ENCODE data around the gene ZNF394. TPM values are rescaled to one million over a fixed set of nuclear protein-coding genes. Genes with fewer than 3 reads are reported as not detected.

ZNF394 gene
- total and polyA plus RNA-seq, 2 donors (not counting 3 experiments of a cell fraction or from before 2014, with no cell fraction given), result 8.6 to 22.8 TPM

GRCh38 chr7:99447943-99448342, 52.1 kb downstream of the ZNF394 start:
- Histone ChIP-seq H4K20me1 (replicated peaks; ENCODE audit: control insufficient read depth, extremely low read depth, insufficient read depth, low read length) (no peaks in the 10 kb centered on the region), H3K79me2 (ENCODE audit: control insufficient read depth, insufficient read depth, low read length) (peaks cover 2% of the 10 kb centered on the region), H3K4me1 (ENCODE audit: control insufficient read depth, extremely low read depth, insufficient read depth, low read length) (no peaks in the 10 kb centered on the region), H2AFZ (ENCODE audit: low read depth, low read length) (no peak overlapping the region), H3K4me3 (replicated peaks in 1 of 3; ENCODE audit: insufficient read depth in 1 of 3, low read depth in 1 of 3, low read length in 3 of 3) (no peak overlapping the region), H3K27me3 (ENCODE audit: control insufficient read depth in 2 of 2, insufficient read depth in 2 of 2, low read length in 2 of 2) (no peaks in the 10 kb centered on the region), H3K9me1 (replicated peaks; ENCODE audit: control insufficient read depth, extremely low read depth, insufficient read depth, low read length) (no peaks in the 10 kb centered on the region), H3K9me3 (replicated peaks; ENCODE audit: control insufficient read depth, insufficient read depth, low read length) (no peaks in the 10 kb centered on the region), H3K36me3 (ENCODE audit: control insufficient read depth in 2 of 2, extremely low read depth in 1 of 2, insufficient read depth in 2 of 2, low read length in 2 of 2) (peaks cover 13 to 46% of the 10 kb centered on the region in 2 experiments), H3K27ac (ENCODE audit: insufficient read depth, low read depth, low read length) (no peak overlapping the region), H3K4me2 (ENCODE audit: insufficient read depth, low read length) (no peak overlapping the region), H3K9ac (replicated peaks; ENCODE audit: extremely low read depth, insufficient read depth, low read length) (no peak overlapping the region)
- CTCF ChIA-PET, result interaction anchor here (0.6 to 0.7 kb wide), 2 partner anchors 10 to 23 kb away, joined by 3 read pairs; no protein-coding TSS in a partner anchor
- DNase-seq (ENCODE audit: low read depth, low spot score) (no peak), FAIRE-seq (no peak)
- no TSS peak for BruUV-seq (replicated peaks)
- POLR2A ChIA-PET, result no interaction called here
- dilution Hi-C loops (cut with MboI; ENCODE audit: extremely low pct_ligation_motif_present, low sequenced_read_pairs), result no loop called here
- intact Hi-C loops (cut with micrococcal nuclease), result no loop called here
- TF ChIP-seq, protein P1, sequence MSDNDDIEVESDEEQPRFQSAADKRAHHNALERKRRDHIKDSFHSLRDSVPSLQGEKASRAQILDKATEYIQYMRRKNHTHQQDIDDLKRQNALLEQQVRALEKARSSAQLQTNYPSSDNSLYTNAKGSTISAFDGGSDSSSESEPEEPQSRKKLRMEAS (IDR thresholded peaks at IDR 0.05; ENCODE audit: insufficient read depth, insufficient read length), result no peak
- TF ChIP-seq JUN (IDR thresholded peaks at IDR 0.05; ENCODE audit: borderline replicate concordance, insufficient read depth, insufficient read length, low read depth), result no peak
- no peak for TF ChIP-seq GATA2 (IDR thresholded peaks at IDR 0.05; ENCODE audit: insufficient read depth, insufficient read length, low read depth, low read length)
- no peak for TF ChIP-seq POLR2A (IDR thresholded peaks at IDR 0.05; ENCODE audit: low read depth, low read length)
- TF ChIP-seq MYC (IDR thresholded peaks at IDR 0.05; ENCODE audit: low read depth, low read length), result no peak
- no peak for TF ChIP-seq CTCF (IDR thresholded peaks at IDR 0.05; ENCODE audit: extremely low read depth in 1 of 2, insufficient read depth in 1 of 2, low read depth in 1 of 2, low read length in 2 of 2)
- no peak for TF ChIP-seq FOS (IDR thresholded peaks at IDR 0.05; ENCODE audit: borderline replicate concordance, insufficient read depth, low read length)
- no peak for TF ChIP-seq POLR2AphosphoS5 (IDR thresholded peaks at IDR 0.05; ENCODE audit: insufficient read depth, low read depth, low read length)
- no peak for TF ChIP-seq EZH2 (IDR thresholded peaks at IDR 0.05; ENCODE audit: borderline replicate concordance, low read depth, low read length, severe bottlenecking)
